SU-DHL-6 (cell line): Measurements from ENCODE around the gene CRMP1.

Experiments
- H2AFZ ChIP-seq: fragments of 200-600 bp; sonication (generic); 2 replicates; pipeline ENCODE4 v1.6.1; 2014; ENCODE audit warnings: low read depth, mild to moderate bottlenecking, moderate library complexity, mixed read lengths, antibody characterized with exemption, low read length; ENCODE audit not compliant: severe bottlenecking
- H3F3A ChIP-seq: fragments of 200-600 bp; shearing (Covaris generic); 2 replicates; pipeline ENCODE4 v1.6.0; 2016; ENCODE audit warnings: antibody characterized with exemption, mild to moderate bottlenecking; ENCODE audit not compliant: insufficient read depth
- H3K27ac ChIP-seq: fragments of 200-600 bp; sonication (generic); 2 replicates; pipeline ENCODE4 v1.5.1; 2016; ENCODE audit warnings: low read depth, mild to moderate bottlenecking, low read length, moderate library complexity, mixed read lengths
- H3K27me3 ChIP-seq: fragments of 200-600 bp; sonication (generic), shearing (Covaris generic); 2 replicates; pipeline ENCODE4 v1.6.0; 2014; ENCODE audit warnings: mild to moderate bottlenecking, low read length
- H3K36me3 ChIP-seq: fragments of 200-600 bp; sonication (generic); 2 replicates; pipeline ENCODE4 v1.6.1; 2014; ENCODE audit warnings: mild to moderate bottlenecking, low read length, mixed read lengths
- H3K4me2 ChIP-seq: fragments of 300-600, 200-600 bp; shearing (Covaris generic), sonication (generic); 2 replicates; pipeline ENCODE4 v1.6.0; 2014; ENCODE audit warnings: low read length, low read depth, mild to moderate bottlenecking; ENCODE audit not compliant: poor library complexity, severe bottlenecking
- H3K4me3 ChIP-seq: fragments of 200-600 bp; sonication (generic); 2 replicates; pipeline ENCODE4 v1.5.1; 2014; ENCODE audit warnings: antibody characterized with exemption, low read length, mild to moderate bottlenecking, mixed read lengths; ENCODE audit not compliant: insufficient read depth, poor library complexity, severe bottlenecking
- H3K79me2 ChIP-seq: fragments of 200-600 bp; sonication (generic); 2 replicates; pipeline ENCODE4 v1.6.1; 2014; ENCODE audit warnings: mild to moderate bottlenecking, low read length, moderate library complexity; ENCODE audit not compliant: insufficient read depth
- H3K9ac ChIP-seq: fragments of 200-600 bp; sonication (generic); 2 replicates; pipeline ENCODE4 v1.7.0; 2014; ENCODE audit warnings: mild to moderate bottlenecking, low read length
- H3K9me2 ChIP-seq: fragments of 200-600 bp; sonication (generic); replicated peaks from 2 replicates; pipeline ENCODE4 v1.6.1; 2014; ENCODE audit warnings: low read length; ENCODE audit not compliant: insufficient read depth
- H3K9me3 ChIP-seq: fragments of 200-600 bp; sonication (generic); 2 replicates; pipeline ENCODE4 v1.6.1; 2014; ENCODE audit warnings: low read length, mixed read lengths; ENCODE audit not compliant: insufficient read depth
- H4K20me1 ChIP-seq: fragments of 200-600 bp; sonication (generic); 2 replicates; pipeline ENCODE4 v1.6.1; 2014; ENCODE audit warnings: low read depth, mild to moderate bottlenecking, antibody characterized with exemption, low read length, moderate library complexity, mixed read lengths
- CTCF ChIP-seq: fragments of 200-600 bp; sonication (generic); IDR thresholded peaks from one replicate; pipeline ENCODE4 v1.5.1; 2017; ENCODE audit warnings: antibody characterized with exemption, mild to moderate bottlenecking, low read length, moderate library complexity; ENCODE audit not compliant: insufficient read depth, poor library complexity, severe bottlenecking
- EZH2phosphoT487 ChIP-seq: fragments of 200-600 bp; sonication (generic), shearing (Covaris generic); conservative IDR thresholded peaks from 2 replicates; pipeline ENCODE4 v1.6.1; 2018; ENCODE audit warnings: mild to moderate bottlenecking, antibody characterized with exemption, low read length, moderate library complexity, mixed read lengths

CRMP1 gene

GRCh38 chr4:5805270-5805669 is 87.6 kb downstream of the CRMP1 start:
- Histone ChIP-seq H4K20me1 (no peaks in the 10 kb centered on the region), H3K9me3 (no peaks in the 10 kb centered on the region), H3K4me2 (no peak overlapping the region), H3K9ac (no peak overlapping the region), H2AFZ (no peak overlapping the region), H3K36me3 (no peaks in the 10 kb centered on the region), H3K27ac (no peak overlapping the region), H3K27me3 (no peaks in the 10 kb centered on the region), H3F3A (no peaks in the 10 kb centered on the region), H3K4me3 (no peak overlapping the region), H3K9me2 (no peaks in the 10 kb centered on the region), H3K79me2 (no peaks in the 10 kb centered on the region)
- TF ChIP-seq CTCF (no peak), EZH2phosphoT487 (no peak)

GRCh38 chr4:5804656-5805055 is 88.2 kb downstream of the CRMP1 start:
- no peaks in the 10 kb centered on the region for H3K79me2 ChIP-seq
- H3K4me3 ChIP-seq = no peak overlapping the region
- H3K4me2 ChIP-seq = no peak overlapping the region
- no peak overlapping the region for H3K27ac ChIP-seq
- H3F3A ChIP-seq = no peaks in the 10 kb centered on the region
- H3K36me3 ChIP-seq = no peaks in the 10 kb centered on the region
- no peaks in the 10 kb centered on the region for H3K9me3 ChIP-seq
- no peaks in the 10 kb centered on the region for H3K9me2 ChIP-seq
- TF ChIP-seq CTCF = no peak
- no peak for TF ChIP-seq EZH2phosphoT487
- no peak overlapping the region for H3K9ac ChIP-seq
- no peaks in the 10 kb centered on the region for H4K20me1 ChIP-seq
- no peaks in the 10 kb centered on the region for H3K27me3 ChIP-seq
- H2AFZ ChIP-seq = no peak overlapping the region

- TF ChIP-seq EZH2phosphoT487 = no peak
- TF ChIP-seq CTCF = no peak
- no peaks in the 10 kb centered on the region for H3K36me3 ChIP-seq
Observed at GRCh38 chr4:5802565-5802964, 90.3 kb downstream of the CRMP1 start.

More at GRCh38 chr4:5802565-5802964, 90.3 kb downstream of the CRMP1 start:
- no peaks in the 10 kb centered on the region for H4K20me1 ChIP-seq
- no peaks in the 10 kb centered on the region for H3F3A ChIP-seq
- H3K4me3 ChIP-seq = no peak overlapping the region
- no peaks in the 10 kb centered on the region for H3K9me3 ChIP-seq
- no peaks in the 10 kb centered on the region for H3K9me2 ChIP-seq
- no peaks in the 10 kb centered on the region for H3K27me3 ChIP-seq
- no peaks in the 10 kb centered on the region for H3K79me2 ChIP-seq
- no peak overlapping the region for H3K4me2 ChIP-seq
- no peak overlapping the region for H2AFZ ChIP-seq
- no peak overlapping the region for H3K9ac ChIP-seq
- no peak overlapping the region for H3K27ac ChIP-seq
